PFSK-1 (cell line): ENCODE results near the gene RCVRN.

Experiments
- POLR2AphosphoS5 ChIP-seq: IDR thresholded peaks from 2 replicates; pipeline ENCODE4 v1.6.1; 2012; ENCODE audit warnings: low read depth, mild to moderate bottlenecking, control low read depth, low read length, moderate library complexity
- TF ChIP-seq, protein P1 (sequence below), 2 experiments: IDR thresholded peaks; 2 replicates each; pipeline versions ENCODE4 v1.6.1 to v1.8.0; 2011 to 2012; ENCODE audit warnings: low read depth in 2 of 2, low read length in 2 of 2, control low read depth in 1 of 2, inconsistent platforms in 1 of 2, mild to moderate bottlenecking in 1 of 2, moderate library complexity in 1 of 2; ENCODE audit not compliant: insufficient read depth in 1 of 2

- TF ChIP-seq POLR2AphosphoS5 = no peak
- TF ChIP-seq, protein P1, sequence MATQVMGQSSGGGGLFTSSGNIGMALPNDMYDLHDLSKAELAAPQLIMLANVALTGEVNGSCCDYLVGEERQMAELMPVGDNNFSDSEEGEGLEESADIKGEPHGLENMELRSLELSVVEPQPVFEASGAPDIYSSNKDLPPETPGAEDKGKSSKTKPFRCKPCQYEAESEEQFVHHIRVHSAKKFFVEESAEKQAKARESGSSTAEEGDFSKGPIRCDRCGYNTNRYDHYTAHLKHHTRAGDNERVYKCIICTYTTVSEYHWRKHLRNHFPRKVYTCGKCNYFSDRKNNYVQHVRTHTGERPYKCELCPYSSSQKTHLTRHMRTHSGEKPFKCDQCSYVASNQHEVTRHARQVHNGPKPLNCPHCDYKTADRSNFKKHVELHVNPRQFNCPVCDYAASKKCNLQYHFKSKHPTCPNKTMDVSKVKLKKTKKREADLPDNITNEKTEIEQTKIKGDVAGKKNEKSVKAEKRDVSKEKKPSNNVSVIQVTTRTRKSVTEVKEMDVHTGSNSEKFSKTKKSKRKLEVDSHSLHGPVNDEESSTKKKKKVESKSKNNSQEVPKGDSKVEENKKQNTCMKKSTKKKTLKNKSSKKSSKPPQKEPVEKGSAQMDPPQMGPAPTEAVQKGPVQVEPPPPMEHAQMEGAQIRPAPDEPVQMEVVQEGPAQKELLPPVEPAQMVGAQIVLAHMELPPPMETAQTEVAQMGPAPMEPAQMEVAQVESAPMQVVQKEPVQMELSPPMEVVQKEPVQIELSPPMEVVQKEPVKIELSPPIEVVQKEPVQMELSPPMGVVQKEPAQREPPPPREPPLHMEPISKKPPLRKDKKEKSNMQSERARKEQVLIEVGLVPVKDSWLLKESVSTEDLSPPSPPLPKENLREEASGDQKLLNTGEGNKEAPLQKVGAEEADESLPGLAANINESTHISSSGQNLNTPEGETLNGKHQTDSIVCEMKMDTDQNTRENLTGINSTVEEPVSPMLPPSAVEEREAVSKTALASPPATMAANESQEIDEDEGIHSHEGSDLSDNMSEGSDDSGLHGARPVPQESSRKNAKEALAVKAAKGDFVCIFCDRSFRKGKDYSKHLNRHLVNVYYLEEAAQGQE (IDR thresholded peaks at IDR 0.05; ENCODE audit: insufficient read depth in 1 of 2, low read depth in 2 of 2, low read length in 2 of 2) = no peak
Observed at GRCh38 chr17:9908649-9909042, 3.6 kb upstream of the RCVRN start.
